ENCODE results near the gene B3GNT5. TPM values are rescaled to one million over a fixed set of nuclear protein-coding genes. Genes with fewer than 3 reads are reported as not detected.

The B3GNT5 gene, protein sequence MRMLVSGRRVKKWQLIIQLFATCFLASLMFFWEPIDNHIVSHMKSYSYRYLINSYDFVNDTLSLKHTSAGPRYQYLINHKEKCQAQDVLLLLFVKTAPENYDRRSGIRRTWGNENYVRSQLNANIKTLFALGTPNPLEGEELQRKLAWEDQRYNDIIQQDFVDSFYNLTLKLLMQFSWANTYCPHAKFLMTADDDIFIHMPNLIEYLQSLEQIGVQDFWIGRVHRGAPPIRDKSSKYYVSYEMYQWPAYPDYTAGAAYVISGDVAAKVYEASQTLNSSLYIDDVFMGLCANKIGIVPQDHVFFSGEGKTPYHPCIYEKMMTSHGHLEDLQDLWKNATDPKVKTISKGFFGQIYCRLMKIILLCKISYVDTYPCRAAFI
- total RNA-seq (10 to 100 TPM; 44.8 to 98.1 (median 63.7) TPM), polyA plus RNA-seq (10 to 100 TPM; 12.1 to 98.9 (median 43.4) TPM)
- long read RNA-seq, donor 1, full-length matches to known transcripts = 45 of 74 reads
- long read RNA-seq, donor 1, partial matches to known transcripts = 22 of 74 reads
- long read RNA-seq, donor 1, other reads (novel, unspliced or antisense) = 7 of 74 reads
- long read RNA-seq, donor 2, full-length matches to known transcripts = 40 of 74 reads
- long read RNA-seq, donor 2, partial matches to known transcripts = 11 of 74 reads
- long read RNA-seq, donor 2, other reads (novel, unspliced or antisense) = 23 of 74 reads

- ATAC-seq (peak; percentile 21 to 54 (median 52)), DNase-seq (peak; percentile 49 to 51)
- peaks cover 0 to 6% of the 10 kb centered on the region in 2 donors for H3K36me3 ChIP-seq (ENCODE audit: insufficient read depth in 1 of 2, low read depth in 1 of 2)
- H3K9me3 ChIP-seq = no peaks in the 10 kb centered on the region
- H3K4me3 ChIP-seq = peak within 1 kb of the TSS; percentile 89
- peak within 1 kb of the TSS; percentile 95 for H3K27ac ChIP-seq
- 0 to 1% (median 1%) methylated on average over 37 to 43 of the region's 43 CpGs for WGBS, 3 donors
- TF ChIP-seq, protein P1, sequence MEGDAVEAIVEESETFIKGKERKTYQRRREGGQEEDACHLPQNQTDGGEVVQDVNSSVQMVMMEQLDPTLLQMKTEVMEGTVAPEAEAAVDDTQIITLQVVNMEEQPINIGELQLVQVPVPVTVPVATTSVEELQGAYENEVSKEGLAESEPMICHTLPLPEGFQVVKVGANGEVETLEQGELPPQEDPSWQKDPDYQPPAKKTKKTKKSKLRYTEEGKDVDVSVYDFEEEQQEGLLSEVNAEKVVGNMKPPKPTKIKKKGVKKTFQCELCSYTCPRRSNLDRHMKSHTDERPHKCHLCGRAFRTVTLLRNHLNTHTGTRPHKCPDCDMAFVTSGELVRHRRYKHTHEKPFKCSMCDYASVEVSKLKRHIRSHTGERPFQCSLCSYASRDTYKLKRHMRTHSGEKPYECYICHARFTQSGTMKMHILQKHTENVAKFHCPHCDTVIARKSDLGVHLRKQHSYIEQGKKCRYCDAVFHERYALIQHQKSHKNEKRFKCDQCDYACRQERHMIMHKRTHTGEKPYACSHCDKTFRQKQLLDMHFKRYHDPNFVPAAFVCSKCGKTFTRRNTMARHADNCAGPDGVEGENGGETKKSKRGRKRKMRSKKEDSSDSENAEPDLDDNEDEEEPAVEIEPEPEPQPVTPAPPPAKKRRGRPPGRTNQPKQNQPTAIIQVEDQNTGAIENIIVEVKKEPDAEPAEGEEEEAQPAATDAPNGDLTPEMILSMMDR (IDR thresholded peaks at IDR 0.05) = no peak
- intact Hi-C loops (cut with DNase I) = loop anchor here (2.0 to 5.0 kb wide), 5 partner anchors 54 to 130 kb away; no protein-coding TSS in a partner anchor
- H3K27me3 ChIP-seq (ENCODE audit: insufficient read depth in 3 of 3, low read length in 2 of 3) = no peaks in the 10 kb centered on the region
- H3K4me1 ChIP-seq = peaks cover 9% of the 10 kb centered on the region
These were observed at the start of gene B3GNT5 for GRCh38 chr3:183252973-183253527. TSS of gene B3GNT5 (plus strand) at chr3:183253253. CDS start at chr3:183269799, 16,546 bp downstream.

GRCh38 chr3:183203670-183204069 is 49.4 kb upstream of the B3GNT5 start:
- H3K9me3 ChIP-seq = peaks cover 3% of the 10 kb centered on the region
- intact Hi-C loops (cut with DNase I) = no loop called here
- no peak overlapping the region for H3K27ac ChIP-seq
- no peaks in the 10 kb centered on the region for H3K27me3 ChIP-seq (ENCODE audit: insufficient read depth in 3 of 3, low read length in 2 of 3)
- DNase-seq = no peak
- TF ChIP-seq, protein P1 (IDR thresholded peaks at IDR 0.05) = no peak
- H3K4me1 ChIP-seq = no peaks in the 10 kb centered on the region
- no peak overlapping the region for H3K4me3 ChIP-seq
- H3K36me3 ChIP-seq (ENCODE audit: insufficient read depth in 1 of 2, low read depth in 1 of 2) = no peaks in the 10 kb centered on the region
- no peak for ATAC-seq

DNA sequence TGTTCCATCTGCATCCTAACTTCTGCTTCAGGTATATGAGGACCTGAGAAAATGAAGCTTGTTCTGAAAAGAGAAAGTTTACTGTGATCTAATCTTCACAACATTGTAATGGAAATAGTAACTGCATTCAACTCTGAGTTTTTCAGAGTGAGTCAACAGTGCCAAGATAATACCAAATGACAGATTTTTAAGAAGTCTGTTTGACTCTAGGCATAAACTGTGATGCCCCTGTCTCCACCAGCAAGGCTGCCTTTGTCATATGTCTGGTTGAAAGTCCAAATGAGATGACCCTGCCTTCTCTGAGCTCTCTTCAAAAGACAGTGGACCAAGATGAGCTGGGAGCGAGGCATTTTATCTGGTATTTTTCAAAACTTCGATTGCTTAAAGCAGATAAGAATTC is 44.8 kb upstream of the B3GNT5 start:
- DNase-seq = no peak
- Histone ChIP-seq H3K4me1 (peaks cover 5% of the 10 kb centered on the region), H3K27ac (no peak overlapping the region), H3K27me3 (ENCODE audit: insufficient read depth in 3 of 3, low read length in 2 of 3) (no peaks in the 10 kb centered on the region), H3K9me3 (peaks cover 3% of the 10 kb centered on the region), H3K4me3 (no peak overlapping the region), H3K36me3 (ENCODE audit: insufficient read depth in 1 of 2, low read depth in 1 of 2) (no peaks in the 10 kb centered on the region)
- TF ChIP-seq, protein P1 (IDR thresholded peaks at IDR 0.05) = no peak
- 92 to 96% (median 96%) methylated on average over 2 of the region's 2 CpGs for WGBS, 3 donors
- intact Hi-C loops (cut with DNase I) = no loop called here
- no peak for ATAC-seq

DNA sequence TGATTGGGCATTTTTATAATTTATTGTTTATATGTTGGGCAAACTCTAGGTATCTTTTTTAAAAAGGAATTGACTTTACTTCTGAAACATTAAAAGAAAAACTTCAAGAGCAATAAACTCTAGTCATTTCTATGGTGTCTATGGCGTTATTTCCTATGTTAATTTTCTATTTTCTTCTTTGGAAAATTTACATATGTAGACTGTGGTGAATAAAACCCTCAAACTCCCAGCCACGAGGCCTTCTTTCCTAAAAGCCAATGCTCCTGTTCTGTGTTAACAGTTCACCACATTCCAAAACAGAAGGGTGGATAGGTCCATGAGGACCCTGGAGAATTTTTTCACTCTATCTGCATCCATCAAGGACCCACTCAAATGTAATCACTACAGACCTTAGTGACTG is 44.3 kb upstream of the B3GNT5 start:
- TF ChIP-seq, protein P1 (IDR thresholded peaks at IDR 0.05) = no peak
- no peaks in the 10 kb centered on the region for H3K9me3 ChIP-seq
- no peak overlapping the region for H3K27ac ChIP-seq
- DNase-seq = no peak
- no peak for ATAC-seq
- no peak overlapping the region for H3K4me3 ChIP-seq
- peaks cover 5% of the 10 kb centered on the region for H3K4me1 ChIP-seq
- H3K27me3 ChIP-seq (ENCODE audit: insufficient read depth in 3 of 3, low read length in 2 of 3) = no peaks in the 10 kb centered on the region
- 92 to 95% (median 93%) methylated on average over 2 of the region's 2 CpGs for WGBS, 3 donors
- intact Hi-C loops (cut with DNase I) = no loop called here
- H3K36me3 ChIP-seq (ENCODE audit: insufficient read depth in 1 of 2, low read depth in 1 of 2) = no peaks in the 10 kb centered on the region

Data from psoas muscle (tissue), 8 donors.